GM21786 (cell line): ENCODE measurements around the gene IRAK1.
A peak's percentile ranks its signal among the peaks of the same experiment; 100 is the strongest.

ENCODE experiments used
- ATAC-seq: cut with Tn5 transposase; IDR thresholded peaks from one replicate; pipeline ENCODE4 v1.9.1; 2021; ENCODE audit not compliant: unreplicated experiment

The IRAK1 gene

GRCh38 chrX:154021131-154021611 is 1.5 kb upstream of the IRAK1 start:
- no peak for ATAC-seq

- ATAC-seq: peak; percentile 3
These were observed 924 bp upstream of the IRAK1 start for GRCh38 chrX:154020536-154021115.

GRCh38 chrX:154019061-154019621 is 561 bp downstream of the IRAK1 start:
- ATAC-seq: peak; percentile 12

- no peak for ATAC-seq
These were observed 1.1 kb downstream of the IRAK1 start for GRCh38 chrX:154018518-154019060.

- ATAC-seq: no peak
These were observed 1.8 kb downstream of the IRAK1 start for GRCh38 chrX:154017766-154018517.

- ATAC-seq: no peak
These were observed 3.2 kb downstream of the IRAK1 start for GRCh38 chrX:154016366-154017076.

- no peak for ATAC-seq
These were observed 4.0 kb downstream of the IRAK1 start for GRCh38 chrX:154015581-154016264.

GRCh38 chrX:154014429-154015380 is 5.0 kb downstream of the IRAK1 start:
- no peak for ATAC-seq

- ATAC-seq: no peak
These were observed 5.9 kb downstream of the IRAK1 start for GRCh38 chrX:154013614-154014360.

- no peak for ATAC-seq
These were observed 6.7 kb downstream of the IRAK1 start for GRCh38 chrX:154013001-154013421.

- no peak for ATAC-seq
These were observed 7.2 kb downstream of the IRAK1 start for GRCh38 chrX:154012336-154012991.

GRCh38 chrX:154011376-154012335 is 8.0 kb downstream of the IRAK1 start:
- no peak for ATAC-seq

- no peak for ATAC-seq
These were observed 9.2 kb downstream of the IRAK1 start for GRCh38 chrX:154010330-154011087.

GRCh38 chrX:154008521-154008920 is 11.2 kb downstream of the IRAK1 start:
- ATAC-seq: no peak

- no peak for ATAC-seq
These were observed 12.8 kb downstream of the IRAK1 start for GRCh38 chrX:154006947-154007346.

GRCh38 chrX:154004315-154004714 is 15.4 kb downstream of the IRAK1 start:
- no peak for ATAC-seq
